ENCODE measurements around the gene SLC17A7. TPM values are rescaled to one million over a fixed set of nuclear protein-coding genes. Genes with fewer than 3 reads are reported as not detected.

SLC17A7 gene
- total and polyA plus RNA-seq, 2 of the 4 experiments (the other 2 are of a cell fraction): 0.03 TPM; not detected in 1

- Histone ChIP-seq H3K23ac (ENCODE audit: low read depth, low read length) (no peak overlapping the region), H4K20me1 (ENCODE audit: insufficient read depth, low read length) (no peaks in the 10 kb centered on the region), H4K8ac (ENCODE audit: low read depth in 2 of 2, low read length in 2 of 2) (no peak overlapping the region), H3K4me3 (ENCODE audit: insufficient read depth, low read depth, low read length) (no peak overlapping the region), H2BK15ac (ENCODE audit: low read depth, low read length) (no peak overlapping the region), H2AK5ac (ENCODE audit: low read depth, low read length) (no peak overlapping the region), H3K36me3 (ENCODE audit: control insufficient read depth, insufficient read depth, low read length) (peaks cover 4% of the 10 kb centered on the region; the same call in 1 of the 2 replicates), H3K79me1 (ENCODE audit: low read depth in 1 of 2, low read length in 2 of 2) (peaks cover 0 to 6% of the 10 kb centered on the region in 2 experiments; a peak in 2 of 4 replicates), H3K27me3 (ENCODE audit: control insufficient read depth, insufficient read depth, low read length) (no peaks in the 10 kb centered on the region), H4K5ac (ENCODE audit: low read depth, low read length) (no peak overlapping the region), H3K4ac (ENCODE audit: low read depth, low read length) (no peak overlapping the region), H3K14ac (replicated peaks; ENCODE audit: low read depth, low read length) (no peak overlapping the region), H4K91ac (ENCODE audit: insufficient read depth, low read depth, low read length) (no peak overlapping the region), H3K18ac (ENCODE audit: low read depth, low read length) (no peak overlapping the region), H2BK120ac (ENCODE audit: low read depth, low read length) (no peak overlapping the region), H2BK5ac (ENCODE audit: low read depth, low read length, poor library complexity, severe bottlenecking) (no peak overlapping the region), H2BK20ac (ENCODE audit: low read depth, low read length) (no peak overlapping the region), H3K9me1 (ENCODE audit: insufficient read depth, low read length) (peaks cover 12% of the 10 kb centered on the region; the same call in 1 of the 2 replicates), H2AK9ac (replicated peaks; ENCODE audit: low read depth, low read length, poor library complexity) (no peak overlapping the region), H3K9me3 (ENCODE audit: control insufficient read depth, insufficient read depth, low read length) (no peaks in the 10 kb centered on the region), H3K56ac (ENCODE audit: extremely low read depth, insufficient read depth, low read length) (no peak overlapping the region), H3K4me1 (ENCODE audit: control insufficient read depth, insufficient read depth, low read length) (peaks cover 9% of the 10 kb centered on the region; the same call in 1 of the 2 replicates), H3K27ac (ENCODE audit: insufficient read depth, low read length) (no peak overlapping the region), H3K4me2 (ENCODE audit: low read depth, low read length) (no peak overlapping the region), H3K9ac (ENCODE audit: low read depth, low read length) (no peak overlapping the region), H2AFZ (replicated peaks; ENCODE audit: low read length, poor library complexity) (no peak overlapping the region)
- intact Hi-C loops (cut with micrococcal nuclease): no loop called here
- dilution Hi-C loops (cut with HindIII; ENCODE audit: low sequenced_read_pairs, unreplicated experiment): no loop called here
- 98% methylated on average over 9 of the region's 25 CpGs; no CpG with 5 or more reads in 1 of the 2 experiments for WGBS, 2 experiments (ENCODE audit: extremely low coverage in 2 of 2, insufficient read length in 1 of 2)
- peak; percentile 32 for DNase-seq
- ChIA-PET POLR2A (ENCODE audit: unreplicated experiment) (interaction anchor here (0.6 kb wide), 2 partner anchors 58 to 391 kb away, joined by 3 to 5 read pairs; partner anchors contain the start of gene RCN3), CTCF (no interaction called here)
- ATAC-seq (ENCODE audit: low read depth): no peak
- in situ Hi-C loops (cut with MboI; ENCODE audit: low sequenced_read_pairs): no loop called here
- no TSS peak for BruUV-seq (replicated peaks)
- TF ChIP-seq BHLHE40 (IDR thresholded peaks at IDR 0.05; ENCODE audit: low read depth, low read length): no peak
These were observed 28.7 kb upstream of the SLC17A7 start for GRCh38 chr19:49469828-49470614.

Data from IMR-90 (cell line).